ENCODE data around the gene RAB26. TPM values are rescaled to one million over a fixed set of nuclear protein-coding genes. Genes with fewer than 3 reads are reported as not detected.

Gene RAB26
- polyA plus RNA-seq, 2 donors = 1.1 to 4.7 TPM

DNA sequence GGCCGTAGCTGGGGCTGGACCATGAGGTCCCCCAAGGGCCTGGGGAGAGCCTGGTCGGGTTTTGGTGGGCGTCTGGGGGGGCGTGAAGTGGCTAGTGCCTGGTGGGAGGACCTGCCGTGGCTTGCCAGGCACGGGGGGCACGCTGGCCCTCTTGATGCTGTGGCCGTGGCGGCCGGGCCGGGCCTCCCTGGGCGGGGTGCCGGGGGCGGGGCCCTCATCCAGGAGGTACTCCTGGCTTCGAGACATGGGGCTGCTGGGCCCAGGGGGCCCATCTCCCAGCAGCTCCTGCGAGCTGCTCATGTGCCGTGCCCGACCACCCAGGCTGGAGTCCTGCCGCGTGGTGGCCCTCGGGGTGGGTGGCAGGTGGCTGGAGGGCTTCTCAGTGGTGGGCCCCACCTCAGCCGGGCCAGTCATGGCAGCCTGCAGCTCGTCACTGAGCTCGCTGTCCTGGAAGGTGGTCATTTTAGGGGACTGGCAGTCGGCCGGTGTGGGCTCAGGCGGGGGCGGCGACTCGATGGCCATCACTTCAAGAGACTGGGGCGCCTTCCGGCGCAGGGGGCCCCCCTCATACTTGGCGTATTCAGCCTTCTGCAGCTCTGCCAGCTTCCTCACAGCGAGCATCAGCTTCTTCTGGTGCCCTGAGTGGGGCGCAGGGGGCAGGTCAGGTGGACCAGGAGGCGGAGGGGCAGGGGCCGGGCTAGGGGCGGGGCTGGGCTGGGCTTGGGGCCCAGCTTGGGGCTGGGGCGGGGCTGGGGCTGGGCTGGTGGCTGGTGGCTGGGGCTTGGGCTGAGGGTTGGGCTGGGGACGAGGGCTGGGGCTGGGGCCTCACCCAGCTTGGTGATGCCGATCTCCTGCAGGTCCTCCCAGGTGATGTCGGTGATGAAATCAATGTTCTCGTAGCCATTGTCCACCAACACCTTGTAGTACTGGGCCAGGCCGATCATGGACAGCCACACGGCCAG lies 32.8 kb downstream of the RAB26 start:
- H3K36me3 ChIP-seq (ENCODE audit: control insufficient read depth in 2 of 2, insufficient read depth in 2 of 2, low read length in 1 of 2) = peaks cover under 1 to 11% of the 10 kb centered on the region in 2 donors
- peaks cover 0 to 6% of the 10 kb centered on the region in 2 donors for H3K9me3 ChIP-seq (ENCODE audit: control insufficient read depth in 2 of 2, insufficient read depth in 1 of 2, low read depth in 1 of 2, low read length in 1 of 2)
- peaks cover 0 to 2% of the 10 kb centered on the region in 2 donors for H3K27me3 ChIP-seq (ENCODE audit: control insufficient read depth in 1 of 2, insufficient read depth in 2 of 2, low read length in 2 of 2)
- WGBS, 2 donors = 82 to 83% methylated on average over 40 to 46 of the region's 46 CpGs
- no peak overlapping the region for H3K27ac ChIP-seq (ENCODE audit: low read depth in 2 of 2, low read length in 1 of 2)
- no peak overlapping the region for H3K4me3 ChIP-seq (ENCODE audit: low read depth in 1 of 2, low read length in 2 of 2)
- H3K4me1 ChIP-seq (ENCODE audit: control insufficient read depth in 2 of 2, insufficient read depth in 2 of 2, low read length in 1 of 2) = peaks cover 2 to 8% of the 10 kb centered on the region in 2 donors

DNA sequence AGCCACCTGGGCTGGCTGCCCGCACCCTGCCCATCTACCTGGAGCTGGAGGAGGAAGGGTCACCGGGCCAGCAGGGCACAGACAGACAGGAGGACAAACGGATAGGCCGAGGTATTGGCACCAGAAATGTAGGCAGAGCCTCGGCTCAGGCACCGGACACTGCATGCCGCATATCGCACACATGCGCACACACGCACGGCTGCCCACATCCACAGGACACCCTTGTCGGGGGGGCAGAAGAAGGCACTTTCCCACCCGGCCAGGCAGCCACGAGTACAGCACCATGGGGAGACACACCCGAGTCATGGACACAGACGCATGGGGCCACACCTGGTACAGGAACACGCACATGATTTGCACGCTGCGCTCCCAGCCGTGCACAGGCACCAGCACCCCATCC lies 33.5 kb downstream of the RAB26 start:
- WGBS, 2 donors = 90 to 91% methylated on average over 20 of the region's 20 CpGs
- Histone ChIP-seq H3K27me3 (ENCODE audit: control insufficient read depth in 1 of 2, insufficient read depth in 2 of 2, low read length in 2 of 2) (peaks cover 0 to 2% of the 10 kb centered on the region in 2 donors), H3K27ac (ENCODE audit: low read depth in 2 of 2, low read length in 1 of 2) (no peak overlapping the region), H3K36me3 (ENCODE audit: control insufficient read depth in 2 of 2, insufficient read depth in 2 of 2, low read length in 1 of 2) (peaks cover 0 to 8% of the 10 kb centered on the region in 2 donors), H3K4me1 (ENCODE audit: control insufficient read depth in 2 of 2, insufficient read depth in 2 of 2, low read length in 1 of 2) (peaks cover 2 to 6% of the 10 kb centered on the region in 2 donors), H3K4me3 (ENCODE audit: low read depth in 1 of 2, low read length in 2 of 2) (no peak overlapping the region), H3K9me3 (ENCODE audit: control insufficient read depth in 2 of 2, insufficient read depth in 1 of 2, low read depth in 1 of 2, low read length in 1 of 2) (peaks cover 0 to 6% of the 10 kb centered on the region in 2 donors)

DNA sequence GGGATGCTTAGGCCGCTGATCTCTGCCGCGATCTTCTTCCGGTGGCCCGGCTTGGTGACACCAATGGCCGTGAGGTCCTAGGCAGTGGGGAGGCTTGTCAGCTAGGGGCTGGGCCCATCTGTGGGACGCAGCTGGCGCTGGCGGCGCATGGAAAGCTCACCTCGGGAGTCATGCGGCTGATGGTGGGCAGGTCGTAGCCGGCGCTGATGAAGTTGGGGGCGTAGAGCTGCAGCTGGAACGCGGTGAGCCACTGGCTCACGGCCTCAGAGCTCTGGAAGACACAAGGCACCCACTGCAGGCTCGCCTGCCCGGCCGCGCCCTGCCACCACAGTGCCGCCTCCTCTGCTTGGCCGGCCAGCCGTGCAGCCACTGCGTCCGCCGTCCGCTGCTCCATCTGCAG lies 35.2 kb downstream of the RAB26 start:
- Histone ChIP-seq H3K27ac (ENCODE audit: low read depth in 2 of 2, low read length in 1 of 2) (no peak overlapping the region), H3K4me3 (ENCODE audit: low read depth in 1 of 2, low read length in 2 of 2) (no peak overlapping the region), H3K9me3 (ENCODE audit: control insufficient read depth in 2 of 2, insufficient read depth in 1 of 2, low read depth in 1 of 2, low read length in 1 of 2) (peaks cover 0 to 3% of the 10 kb centered on the region in 2 donors), H3K27me3 (ENCODE audit: control insufficient read depth in 1 of 2, insufficient read depth in 2 of 2, low read length in 2 of 2) (no peaks in the 10 kb centered on the region), H3K4me1 (ENCODE audit: control insufficient read depth in 2 of 2, insufficient read depth in 2 of 2, low read length in 1 of 2) (peaks cover 2 to 6% of the 10 kb centered on the region in 2 donors), H3K36me3 (ENCODE audit: control insufficient read depth in 2 of 2, insufficient read depth in 2 of 2, low read length in 1 of 2) (no peaks in the 10 kb centered on the region)
- WGBS, 2 donors = 92 to 95% methylated on average over 22 to 30 of the region's 30 CpGs

DNA sequence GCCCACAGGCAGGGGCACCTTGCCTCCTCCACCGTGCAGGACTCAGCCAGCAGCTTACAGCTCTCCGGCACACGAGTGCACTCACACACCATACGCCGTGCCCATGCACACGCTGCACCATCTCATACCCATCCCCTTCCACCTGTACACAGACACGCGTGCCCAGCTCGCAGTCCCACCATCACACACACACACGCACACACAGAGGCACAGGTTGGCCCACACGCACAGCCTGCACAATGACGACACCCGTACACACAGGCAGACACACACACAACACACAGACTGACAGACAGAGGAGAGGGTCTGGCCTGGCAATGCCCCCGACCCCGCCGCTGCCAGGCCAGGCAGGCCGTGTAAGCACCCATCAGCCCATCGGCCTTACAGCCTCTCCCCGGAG lies 35.9 kb downstream of the RAB26 start:
- Histone ChIP-seq H3K4me1 (ENCODE audit: control insufficient read depth in 2 of 2, insufficient read depth in 2 of 2, low read length in 1 of 2) (peaks cover 0 to 2% of the 10 kb centered on the region in 2 donors), H3K9me3 (ENCODE audit: control insufficient read depth in 2 of 2, insufficient read depth in 1 of 2, low read depth in 1 of 2, low read length in 1 of 2) (peaks cover 0 to 3% of the 10 kb centered on the region in 2 donors), H3K36me3 (ENCODE audit: control insufficient read depth in 2 of 2, insufficient read depth in 2 of 2, low read length in 1 of 2) (no peaks in the 10 kb centered on the region), H3K4me3 (ENCODE audit: low read depth in 1 of 2, low read length in 2 of 2) (no peak overlapping the region), H3K27ac (ENCODE audit: low read depth in 2 of 2, low read length in 1 of 2) (no peak overlapping the region), H3K27me3 (ENCODE audit: control insufficient read depth in 1 of 2, insufficient read depth in 2 of 2, low read length in 2 of 2) (no peaks in the 10 kb centered on the region)
- 84 to 85% methylated on average over 19 of the region's 19 CpGs for WGBS, 2 donors

DNA sequence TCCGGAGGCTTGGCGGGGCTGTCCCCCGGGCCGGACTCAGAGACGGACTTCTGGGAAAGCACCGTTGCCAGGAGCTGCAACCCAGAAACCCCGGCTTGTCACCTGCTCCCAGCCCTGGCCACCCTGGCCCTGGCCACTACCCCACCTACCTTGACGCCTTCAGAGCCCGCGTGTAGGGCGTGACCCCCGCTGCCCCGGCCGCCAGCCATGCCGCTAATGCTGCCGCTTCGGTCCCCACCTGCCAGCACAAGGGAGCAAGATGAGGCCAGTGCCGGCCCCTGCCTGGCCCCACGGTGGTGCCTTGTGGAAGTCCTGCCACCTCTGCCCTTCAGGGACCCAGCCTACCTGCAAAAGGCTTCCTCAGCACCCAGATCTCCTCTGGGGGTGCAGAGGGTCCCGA lies 36.5 kb downstream of the RAB26 start:
- Histone ChIP-seq H3K27me3 (ENCODE audit: control insufficient read depth in 1 of 2, insufficient read depth in 2 of 2, low read length in 2 of 2) (no peaks in the 10 kb centered on the region), H3K4me3 (ENCODE audit: low read depth in 1 of 2, low read length in 2 of 2) (no peak overlapping the region), H3K9me3 (ENCODE audit: control insufficient read depth in 2 of 2, insufficient read depth in 1 of 2, low read depth in 1 of 2, low read length in 1 of 2) (peaks cover 0 to 3% of the 10 kb centered on the region in 2 donors), H3K4me1 (ENCODE audit: control insufficient read depth in 2 of 2, insufficient read depth in 2 of 2, low read length in 1 of 2) (peaks cover 0 to 1% of the 10 kb centered on the region in 2 donors), H3K27ac (ENCODE audit: low read depth in 2 of 2, low read length in 1 of 2) (no peak overlapping the region), H3K36me3 (ENCODE audit: control insufficient read depth in 2 of 2, insufficient read depth in 2 of 2, low read length in 1 of 2) (no peaks in the 10 kb centered on the region)
- WGBS, 2 donors = 76 to 78% methylated on average over 20 of the region's 20 CpGs

DNA sequence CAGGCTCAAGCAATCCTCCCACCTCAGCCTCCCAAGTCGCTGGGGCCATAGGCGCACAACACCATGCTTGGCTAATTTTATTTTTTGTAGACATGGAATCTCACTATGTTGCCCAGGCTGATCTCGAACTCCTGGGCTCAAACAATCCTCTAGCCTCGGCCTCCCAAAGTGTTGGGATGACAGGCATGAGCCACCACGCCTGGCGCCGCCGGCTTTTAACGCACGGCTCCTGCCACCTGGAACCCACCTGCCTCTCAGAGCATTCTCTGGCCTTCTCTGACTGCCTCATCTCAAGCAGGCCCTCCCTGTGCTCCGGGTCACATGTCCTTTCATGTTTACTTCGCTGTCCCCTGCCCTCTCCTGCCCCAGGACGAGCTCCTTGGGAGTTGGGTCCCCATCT lies 37.6 kb downstream of the RAB26 start:
- H3K36me3 ChIP-seq (ENCODE audit: control insufficient read depth in 2 of 2, insufficient read depth in 2 of 2, low read length in 1 of 2) = no peaks in the 10 kb centered on the region
- H3K9me3 ChIP-seq (ENCODE audit: control insufficient read depth in 2 of 2, insufficient read depth in 1 of 2, low read depth in 1 of 2, low read length in 1 of 2) = peaks cover 0 to 3% of the 10 kb centered on the region in 2 donors
- H3K4me1 ChIP-seq (ENCODE audit: control insufficient read depth in 2 of 2, insufficient read depth in 2 of 2, low read length in 1 of 2) = peaks cover 0 to 7% of the 10 kb centered on the region in 2 donors
- 86 to 90% methylated on average over 13 of the region's 13 CpGs for WGBS, 2 donors
- no peak overlapping the region for H3K27ac ChIP-seq (ENCODE audit: low read depth in 2 of 2, low read length in 1 of 2)
- H3K27me3 ChIP-seq (ENCODE audit: control insufficient read depth in 1 of 2, insufficient read depth in 2 of 2, low read length in 2 of 2) = no peaks in the 10 kb centered on the region
- H3K4me3 ChIP-seq (ENCODE audit: low read depth in 1 of 2, low read length in 2 of 2) = no peak overlapping the region

DNA sequence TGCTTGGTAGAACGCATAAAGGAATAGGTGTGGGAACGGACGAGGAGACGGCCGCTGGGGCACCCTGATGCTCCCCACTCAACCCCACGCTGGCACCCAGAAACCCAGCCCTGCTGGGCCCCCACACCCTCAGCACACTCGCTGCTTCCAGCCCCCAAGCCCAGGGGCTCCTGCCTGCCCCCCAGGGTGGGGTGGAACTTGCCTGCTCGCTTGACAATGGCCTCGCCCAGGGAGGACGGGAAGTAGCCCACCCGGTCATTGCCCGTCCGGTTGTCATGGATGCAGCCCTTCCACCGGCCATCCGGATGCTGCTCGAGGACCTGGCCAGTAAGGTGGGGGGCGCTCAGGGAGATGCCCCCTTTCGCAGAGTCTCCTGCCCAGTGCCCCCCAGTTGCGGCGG lies 38.1 kb downstream of the RAB26 start:
- H3K9me3 ChIP-seq (ENCODE audit: control insufficient read depth in 2 of 2, insufficient read depth in 1 of 2, low read depth in 1 of 2, low read length in 1 of 2) = peaks cover 0 to 3% of the 10 kb centered on the region in 2 donors
- H3K27me3 ChIP-seq (ENCODE audit: control insufficient read depth in 1 of 2, insufficient read depth in 2 of 2, low read length in 2 of 2) = no peaks in the 10 kb centered on the region
- no peak overlapping the region for H3K4me3 ChIP-seq (ENCODE audit: low read depth in 1 of 2, low read length in 2 of 2)
- peaks cover 0 to 7% of the 10 kb centered on the region in 2 donors for H3K4me1 ChIP-seq (ENCODE audit: control insufficient read depth in 2 of 2, insufficient read depth in 2 of 2, low read length in 1 of 2)
- no peaks in the 10 kb centered on the region for H3K36me3 ChIP-seq (ENCODE audit: control insufficient read depth in 2 of 2, insufficient read depth in 2 of 2, low read length in 1 of 2)
- H3K27ac ChIP-seq (ENCODE audit: low read depth in 2 of 2, low read length in 1 of 2) = no peak overlapping the region
- WGBS, 2 donors = 88 to 93% methylated on average over 20 of the region's 20 CpGs

DNA sequence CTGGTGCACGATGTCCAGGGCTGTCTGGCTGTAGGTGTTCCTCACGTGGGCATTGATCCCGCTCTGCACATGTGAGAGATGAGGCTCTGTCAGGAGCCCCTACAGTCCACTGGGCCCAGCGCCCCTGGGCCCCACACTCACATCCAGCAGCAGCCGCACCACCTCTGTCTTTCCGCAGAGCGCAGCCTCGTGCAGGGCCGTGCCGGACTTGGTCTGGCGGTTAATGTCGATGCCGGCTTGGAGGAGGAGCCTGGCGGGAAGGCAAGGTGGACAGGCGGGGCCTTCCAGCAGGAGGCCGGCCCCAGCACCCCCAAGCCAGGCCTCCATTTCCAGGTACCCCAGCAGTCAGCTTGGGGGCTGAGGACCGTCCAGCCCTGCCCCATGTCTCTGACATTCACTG lies 38.8 kb downstream of the RAB26 start:
- Histone ChIP-seq H3K4me3 (ENCODE audit: low read depth in 1 of 2, low read length in 2 of 2) (no peak overlapping the region), H3K27me3 (ENCODE audit: control insufficient read depth in 1 of 2, insufficient read depth in 2 of 2, low read length in 2 of 2) (no peaks in the 10 kb centered on the region), H3K27ac (ENCODE audit: low read depth in 2 of 2, low read length in 1 of 2) (no peak overlapping the region), H3K9me3 (ENCODE audit: control insufficient read depth in 2 of 2, insufficient read depth in 1 of 2, low read depth in 1 of 2, low read length in 1 of 2) (peaks cover 0 to under 1% of the 10 kb centered on the region in 2 donors), H3K4me1 (ENCODE audit: control insufficient read depth in 2 of 2, insufficient read depth in 2 of 2, low read length in 1 of 2) (peaks cover 0 to 7% of the 10 kb centered on the region in 2 donors), H3K36me3 (ENCODE audit: control insufficient read depth in 2 of 2, insufficient read depth in 2 of 2, low read length in 1 of 2) (no peaks in the 10 kb centered on the region)
- 78% methylated on average over 17 of the region's 17 CpGs for whole genome bisulfite sequencing, 2 donors

DNA sequence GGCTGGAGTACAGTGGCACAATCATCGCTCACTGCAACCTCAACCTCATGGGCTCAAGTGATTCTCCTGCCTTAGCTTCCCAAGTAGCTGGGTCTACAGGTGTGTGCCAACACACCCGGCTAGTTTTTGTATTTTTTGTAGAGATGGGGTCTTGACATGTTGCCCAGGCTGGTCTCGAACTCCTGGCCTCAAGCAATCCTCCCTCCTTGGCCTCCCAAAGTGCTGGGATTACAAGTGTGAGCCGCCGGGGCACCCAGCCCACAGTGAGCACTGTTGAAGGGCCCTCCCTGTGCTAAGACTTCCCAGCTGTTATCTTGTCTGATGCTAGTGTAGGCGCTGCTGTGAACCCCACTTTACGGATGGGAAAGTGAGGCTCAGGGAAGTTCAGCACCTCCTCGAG lies 40.0 kb downstream of the RAB26 start:
- H3K4me3 ChIP-seq (ENCODE audit: low read depth in 1 of 2, low read length in 2 of 2) = no peak overlapping the region
- H3K9me3 ChIP-seq (ENCODE audit: control insufficient read depth in 2 of 2, insufficient read depth in 1 of 2, low read depth in 1 of 2, low read length in 1 of 2) = no peaks in the 10 kb centered on the region
- H3K27ac ChIP-seq (ENCODE audit: low read depth in 2 of 2, low read length in 1 of 2) = no peak overlapping the region
- H3K36me3 ChIP-seq (ENCODE audit: control insufficient read depth in 2 of 2, insufficient read depth in 2 of 2, low read length in 1 of 2) = no peaks in the 10 kb centered on the region
- 91% methylated on average over 8 of the region's 8 CpGs for WGBS, 2 donors
- peaks cover 0 to 7% of the 10 kb centered on the region in 2 donors for H3K4me1 ChIP-seq (ENCODE audit: control insufficient read depth in 2 of 2, insufficient read depth in 2 of 2, low read length in 1 of 2)
- no peaks in the 10 kb centered on the region for H3K27me3 ChIP-seq (ENCODE audit: control insufficient read depth in 1 of 2, insufficient read depth in 2 of 2, low read length in 2 of 2)
